ENCODE results near the gene KRT6A. TPM values are rescaled to one million over a fixed set of nuclear protein-coding genes. Genes with fewer than 3 reads are reported as not detected.

The KRT6A gene
- total RNA-seq, 4 donors from 2014 or later, result 1.7 to 2.3 TPM; not detected in 2

DNA sequence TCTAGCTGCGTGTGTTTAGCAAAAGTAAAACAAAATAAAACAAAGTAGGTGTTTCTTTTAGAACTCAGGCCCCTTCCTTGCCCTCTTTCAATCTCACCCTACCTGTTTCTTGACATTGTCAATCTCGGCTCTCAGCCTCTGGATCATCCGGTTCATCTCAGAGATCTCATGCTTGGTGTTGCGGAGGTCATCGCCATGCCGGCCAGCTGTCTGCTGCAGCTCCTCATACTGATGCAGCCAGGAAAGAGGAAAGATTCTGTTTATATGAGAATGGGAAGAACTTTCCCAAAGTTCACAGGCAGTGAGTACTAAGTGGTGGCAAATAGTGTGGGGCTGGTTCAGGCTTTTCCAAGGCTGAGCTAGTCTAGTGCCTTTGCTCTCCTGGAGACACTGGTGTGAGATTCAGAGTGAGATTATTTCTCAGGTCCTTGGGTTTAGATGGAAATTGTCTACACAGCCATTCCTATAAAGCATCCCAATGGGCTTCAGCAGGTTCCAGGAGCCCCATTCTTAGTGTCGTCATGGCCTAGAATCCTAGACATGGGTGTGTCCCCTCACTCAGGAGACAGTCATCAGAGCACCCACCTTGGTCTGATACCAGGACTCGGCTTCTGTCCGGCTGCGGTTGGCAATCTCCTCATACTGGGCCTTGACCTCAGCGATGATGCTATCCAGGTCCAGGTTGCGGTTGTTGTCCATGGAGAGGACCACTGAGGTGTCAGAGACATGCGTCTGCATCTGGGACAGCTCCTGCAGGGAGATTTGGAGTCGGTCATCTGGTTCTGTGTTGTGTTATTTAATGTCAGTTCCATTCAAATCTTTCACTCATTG is 24.2 kb upstream of the KRT6A start:
- H3K4me1 ChIP-seq, result no peaks in the 10 kb centered on the region
- peak in 1 of 3 donors; percentile 10 for DNase-seq
- H3K36me3 ChIP-seq, result no peaks in the 10 kb centered on the region
- no peak for TF ChIP-seq CTCF (IDR thresholded peaks at IDR 0.05)
- no peak for TF ChIP-seq POLR2A (IDR thresholded peaks at IDR 0.05)
- no peaks in the 10 kb centered on the region for H3K27me3 ChIP-seq
- no peak overlapping the region for H3K4me3 ChIP-seq
- no peak overlapping the region for H3K27ac ChIP-seq
- no peaks in the 10 kb centered on the region for H3K9me3 ChIP-seq

DNA sequence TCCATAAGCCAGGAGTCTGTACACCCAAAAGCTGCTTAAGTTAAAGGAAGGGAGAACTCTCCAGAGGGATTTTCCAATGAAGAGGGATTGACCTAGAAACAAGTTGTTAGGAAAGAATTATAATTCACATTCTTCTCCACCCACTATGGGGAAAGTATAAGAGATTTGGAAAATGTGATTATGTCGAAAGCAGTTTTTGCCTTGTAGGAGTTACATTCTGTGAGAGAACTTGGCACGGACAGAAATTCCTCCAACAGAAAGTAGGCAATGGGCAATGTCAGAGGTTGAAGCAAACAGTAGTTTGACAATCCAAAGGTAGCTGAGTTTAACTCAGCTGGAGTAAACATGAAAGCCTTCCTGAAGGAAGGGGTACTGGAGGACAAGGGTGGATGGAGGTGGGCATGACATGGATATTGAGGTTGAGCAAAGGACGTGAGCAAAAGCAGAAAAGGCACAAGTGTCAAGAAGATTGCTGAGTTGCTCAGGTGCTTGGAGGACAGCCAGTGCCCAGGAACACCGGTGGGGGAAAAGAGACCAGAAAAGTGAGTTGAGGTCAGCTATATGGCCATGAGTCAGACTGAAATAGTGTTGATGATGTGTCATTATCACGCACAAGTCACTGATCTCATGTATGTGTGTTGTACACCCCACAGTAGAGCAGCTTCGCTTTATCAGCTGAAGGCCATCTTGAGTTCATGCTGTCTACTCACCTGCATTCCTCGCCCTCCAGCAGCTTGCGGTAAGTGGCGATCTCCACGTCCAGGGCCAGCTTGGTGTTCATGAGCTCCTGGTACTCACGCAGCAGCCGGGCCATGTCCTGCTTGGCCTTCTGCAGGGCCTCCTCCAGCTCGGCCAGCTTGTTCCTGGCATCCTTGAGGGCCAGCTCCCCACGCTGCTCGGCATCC is 23.1 kb upstream of the KRT6A start:
- DNase-seq, result peak in 1 of 3 donors; percentile 25
- no peaks in the 10 kb centered on the region for H3K36me3 ChIP-seq
- H3K4me1 ChIP-seq, result no peaks in the 10 kb centered on the region
- no peak overlapping the region for H3K4me3 ChIP-seq
- no peaks in the 10 kb centered on the region for H3K27me3 ChIP-seq
- no peaks in the 10 kb centered on the region for H3K9me3 ChIP-seq
- TF ChIP-seq POLR2A (IDR thresholded peaks at IDR 0.05), result no peak
- TF ChIP-seq CTCF (IDR thresholded peaks at IDR 0.05), result no peak
- H3K27ac ChIP-seq, result no peak overlapping the region

DNA sequence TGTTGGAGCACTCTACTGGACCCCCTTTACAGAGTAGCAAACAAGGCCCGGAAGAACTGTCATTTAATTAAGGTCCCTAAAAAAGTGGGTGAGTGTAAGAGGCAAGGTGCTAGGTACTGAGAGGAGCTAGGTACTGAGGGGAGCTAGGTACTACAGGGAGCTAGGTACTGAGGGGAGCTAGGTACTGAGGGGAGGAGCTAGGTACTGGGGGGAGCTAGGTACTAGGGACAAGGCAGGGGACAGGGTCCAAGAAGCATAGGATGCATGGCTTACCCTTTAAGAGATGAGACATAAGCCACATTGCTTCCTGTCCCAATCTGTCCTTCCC is 22.2 kb upstream of the KRT6A start:
- Histone ChIP-seq H3K4me1 (no peaks in the 10 kb centered on the region), H3K9me3 (no peaks in the 10 kb centered on the region), H3K27ac (no peak overlapping the region), H3K36me3 (no peaks in the 10 kb centered on the region), H3K4me3 (no peak overlapping the region), H3K27me3 (no peaks in the 10 kb centered on the region)
- TF ChIP-seq POLR2A (IDR thresholded peaks at IDR 0.05) (no peak), CTCF (IDR thresholded peaks at IDR 0.05) (no peak)
- DNase-seq, result no peak

DNA sequence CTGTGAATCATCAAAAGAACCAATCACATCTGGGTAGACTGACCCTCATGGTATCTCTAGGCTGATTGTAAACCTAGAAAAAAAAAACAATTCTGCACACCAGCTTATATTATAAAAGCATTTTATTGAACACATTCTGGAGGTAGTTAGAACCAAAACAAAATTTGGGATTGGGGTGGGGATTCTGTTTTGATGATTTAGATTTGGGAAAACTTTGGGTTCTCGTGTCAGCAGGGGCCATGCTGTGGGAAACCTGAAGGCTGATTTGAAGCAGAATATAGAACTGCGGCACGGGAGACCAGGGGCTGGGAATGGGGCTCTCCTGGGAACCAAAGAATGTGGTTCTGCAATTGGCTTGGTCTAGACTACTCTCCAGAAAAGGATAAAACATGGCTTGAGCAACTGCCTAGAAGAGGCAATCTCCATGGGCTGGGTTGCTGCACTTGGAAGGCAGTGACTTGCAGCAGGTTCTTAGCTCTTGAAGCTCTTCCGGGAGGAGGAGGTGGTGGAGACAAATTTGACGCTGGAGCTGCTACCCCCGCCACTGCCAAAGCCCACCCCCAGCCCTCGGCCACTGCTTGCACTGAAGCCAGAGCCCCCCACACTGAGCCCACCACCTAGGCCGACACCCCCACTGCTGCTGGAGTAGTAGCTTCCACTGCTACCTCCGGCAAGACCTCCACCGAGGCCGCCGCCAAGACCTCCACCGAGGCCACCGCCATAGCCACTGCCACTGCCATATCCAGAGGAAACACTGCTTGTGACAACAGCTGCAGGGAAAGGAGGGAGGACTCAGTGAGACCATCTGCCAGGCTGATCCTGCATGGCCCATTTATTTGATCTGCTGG is 21.6 kb upstream of the KRT6A start:
- no peaks in the 10 kb centered on the region for H3K36me3 ChIP-seq
- H3K4me1 ChIP-seq, result no peaks in the 10 kb centered on the region
- DNase-seq, result no peak
- H3K27ac ChIP-seq, result no peak overlapping the region
- no peaks in the 10 kb centered on the region for H3K27me3 ChIP-seq
- TF ChIP-seq POLR2A (IDR thresholded peaks at IDR 0.05) (no peak), CTCF (IDR thresholded peaks at IDR 0.05) (no peak)
- no peaks in the 10 kb centered on the region for H3K9me3 ChIP-seq
- H3K4me3 ChIP-seq, result no peak overlapping the region

DNA sequence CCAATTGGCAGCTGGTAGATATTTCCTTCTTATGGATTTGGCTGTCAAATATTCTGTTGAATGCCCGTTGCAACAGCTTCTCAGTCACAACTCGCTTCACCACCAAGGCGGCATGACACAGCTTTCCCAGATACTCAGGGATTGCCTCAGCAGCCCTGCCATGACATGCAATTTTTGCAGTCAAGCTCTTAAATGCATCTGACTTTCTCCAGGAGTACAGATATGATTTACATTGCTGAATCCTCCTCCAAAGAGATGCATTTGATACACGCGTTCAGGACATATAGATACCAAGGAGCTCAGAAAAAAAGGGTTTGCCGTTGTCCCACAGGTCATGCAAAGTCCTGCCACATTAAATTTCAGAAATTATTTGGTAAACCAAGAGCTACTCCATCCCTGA is 20.7 kb upstream of the KRT6A start:
- Histone ChIP-seq H3K36me3 (no peaks in the 10 kb centered on the region), H3K9me3 (no peaks in the 10 kb centered on the region), H3K4me3 (no peak overlapping the region), H3K4me1 (no peaks in the 10 kb centered on the region), H3K27ac (no peak overlapping the region), H3K27me3 (no peaks in the 10 kb centered on the region)
- no peak for DNase-seq
- TF ChIP-seq CTCF (IDR thresholded peaks at IDR 0.05) (no peak), POLR2A (IDR thresholded peaks at IDR 0.05) (no peak)

Data from Peyer's patch (tissue), 4 donors.